SHP77 (cell line): ENCODE results near the gene RELL1.

Experiments
- DNase-seq, 2 experiments: peaks; one replicate each; lab custom pipeline; 2025; lab: John Stamatoyannopoulos, UW

The RELL1 gene

DNA sequence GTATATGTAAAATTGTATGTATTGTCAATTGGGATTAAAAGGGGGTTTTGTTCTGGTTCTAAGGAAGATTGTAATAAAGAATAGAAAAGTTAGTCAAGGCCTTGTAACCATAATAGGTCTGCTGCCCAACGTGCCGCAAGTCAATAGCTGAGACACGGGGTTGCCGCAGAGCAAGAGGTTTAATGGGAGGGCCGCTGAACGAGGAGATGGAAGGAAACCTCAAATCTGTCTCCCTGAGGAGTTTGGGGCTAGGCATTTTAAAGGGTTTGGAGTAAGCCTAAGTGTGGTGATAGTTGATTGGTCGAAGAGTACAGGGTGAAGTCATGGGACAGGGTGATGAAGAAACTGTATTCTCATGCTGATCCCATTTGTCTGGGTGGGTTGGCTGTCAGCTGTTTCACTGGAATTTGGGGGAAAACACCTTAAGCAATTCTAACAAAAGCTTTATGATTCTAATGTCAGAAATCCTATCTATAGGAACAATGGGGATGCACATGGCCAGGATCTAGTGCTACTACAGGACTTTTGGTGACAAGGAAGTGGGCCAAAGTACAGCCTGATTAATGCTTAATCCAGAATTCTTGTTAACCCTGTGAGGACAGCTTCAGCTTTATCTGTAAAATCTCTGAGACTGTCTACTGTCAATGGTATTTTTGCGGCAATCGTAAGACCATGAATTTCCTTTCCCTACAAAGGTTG, 86.9 kb downstream of the RELL1 start:
- no peak for DNase-seq

DNA sequence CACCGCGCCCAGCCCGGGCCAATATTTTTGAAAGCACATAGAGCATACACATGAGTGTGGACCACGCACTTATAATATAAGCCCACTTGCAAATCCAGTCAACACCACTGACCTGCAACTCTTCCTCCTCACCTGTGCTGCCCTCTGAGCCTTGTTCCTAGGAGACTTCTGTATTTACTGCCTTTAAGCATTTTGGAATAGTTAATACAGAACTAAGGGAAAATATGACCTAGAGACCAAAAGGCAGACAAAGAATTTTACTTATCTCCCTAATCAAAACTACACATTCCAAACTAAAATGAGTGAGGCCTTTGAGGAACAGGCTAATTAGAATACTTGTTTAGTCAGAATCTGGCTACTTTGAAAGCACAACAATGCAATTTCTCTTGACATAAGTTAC, 89.1 kb downstream of the RELL1 start:
- DNase-seq: no peak

DNA sequence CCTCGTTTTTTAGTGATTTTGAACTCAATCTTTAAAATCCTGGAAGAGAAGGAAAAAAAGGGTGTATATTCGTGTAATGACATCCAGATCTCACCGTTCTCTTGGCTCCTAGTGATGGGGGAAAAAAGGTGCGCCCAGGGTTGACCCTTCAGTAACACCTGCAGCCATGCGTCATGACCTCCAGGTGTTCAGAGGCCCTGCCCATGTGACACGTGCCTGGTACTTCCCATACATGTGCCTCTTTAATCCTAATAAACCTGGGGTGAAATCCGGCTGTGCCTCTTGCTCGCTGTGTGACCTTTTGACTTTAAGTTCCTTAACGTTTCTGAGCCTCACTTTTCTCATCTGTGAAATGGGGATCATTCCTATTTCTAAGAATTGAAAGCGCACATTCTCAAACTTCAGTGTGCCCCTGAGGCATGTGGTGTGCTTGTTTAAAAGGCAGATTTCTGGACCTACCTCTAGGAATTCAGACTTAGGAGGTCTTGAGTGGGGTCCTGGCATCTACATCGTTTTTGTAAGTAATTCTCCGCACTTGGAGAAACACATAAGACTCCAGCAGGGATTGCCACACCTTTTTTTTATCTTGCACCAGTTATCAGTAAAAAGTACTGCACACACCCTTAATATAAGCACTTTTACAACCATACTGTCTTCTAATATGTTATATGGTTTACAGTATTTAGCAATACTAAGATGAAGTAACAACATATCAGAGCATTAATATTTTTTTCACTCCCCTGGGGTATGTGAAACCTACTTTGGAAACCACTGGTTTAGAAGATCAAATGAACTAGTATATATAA, 90.1 kb downstream of the RELL1 start:
- DNase-seq: no peak

DNA sequence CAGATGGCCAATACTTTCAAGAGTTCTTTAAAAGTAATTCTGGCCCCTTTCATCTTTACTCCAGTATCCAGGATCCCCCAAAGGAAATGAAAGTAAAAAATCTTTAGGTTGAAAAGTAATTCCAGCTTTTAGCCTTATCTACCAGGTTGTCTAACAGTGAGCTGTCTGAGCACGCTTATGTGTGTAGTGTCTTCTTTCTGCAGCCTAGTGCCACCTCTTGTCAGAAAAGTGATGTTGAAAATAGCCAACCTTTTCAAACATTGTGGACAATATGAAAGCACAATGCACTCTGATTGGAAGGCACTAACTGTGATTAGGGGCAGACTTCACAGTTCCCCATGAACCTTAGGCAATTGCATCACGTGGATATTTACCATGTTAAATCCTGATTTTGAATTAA, 92.1 kb downstream of the RELL1 start:
- DNase-seq: no peak

DNA sequence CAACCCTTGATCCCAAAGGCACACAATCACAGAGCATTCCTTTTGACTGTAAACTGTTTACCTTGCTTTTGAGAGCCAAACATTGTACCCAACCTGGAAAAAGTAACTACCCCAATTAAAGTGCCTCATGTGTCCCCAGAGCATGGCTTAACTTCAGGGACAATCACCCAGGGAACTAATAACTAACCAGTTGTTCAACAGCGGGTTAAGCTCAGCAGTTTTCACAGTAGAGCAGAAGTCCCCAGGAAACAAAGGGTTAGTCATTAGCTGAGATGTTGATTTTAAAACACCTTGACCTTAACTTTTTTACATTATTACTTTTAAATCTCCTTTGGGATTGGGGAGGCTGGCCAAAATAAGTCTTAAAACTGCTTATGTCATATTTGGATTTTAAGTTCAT, 94.8 kb downstream of the RELL1 start:
- DNase-seq: no peak

DNA sequence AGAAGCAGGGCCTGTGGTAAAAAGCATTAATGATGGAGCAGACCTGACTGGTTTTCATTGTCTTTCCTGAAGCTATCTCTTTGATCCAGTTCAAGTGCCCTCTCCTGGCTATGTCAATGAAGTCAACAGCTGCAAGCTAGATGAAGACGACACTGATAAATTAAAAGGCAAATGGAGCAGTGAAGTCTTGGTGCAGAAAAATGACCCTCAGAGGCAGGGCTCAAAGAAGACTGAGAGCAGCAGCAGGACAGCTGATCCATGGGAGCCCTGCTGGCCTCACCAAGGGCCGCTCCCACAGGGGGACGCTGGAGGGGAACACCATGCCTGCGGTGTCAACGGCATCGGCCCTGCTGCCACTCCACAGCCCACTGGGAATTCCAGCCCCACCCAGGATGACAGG, 96.2 kb downstream of the RELL1 start:
- no peak for DNase-seq

DNA sequence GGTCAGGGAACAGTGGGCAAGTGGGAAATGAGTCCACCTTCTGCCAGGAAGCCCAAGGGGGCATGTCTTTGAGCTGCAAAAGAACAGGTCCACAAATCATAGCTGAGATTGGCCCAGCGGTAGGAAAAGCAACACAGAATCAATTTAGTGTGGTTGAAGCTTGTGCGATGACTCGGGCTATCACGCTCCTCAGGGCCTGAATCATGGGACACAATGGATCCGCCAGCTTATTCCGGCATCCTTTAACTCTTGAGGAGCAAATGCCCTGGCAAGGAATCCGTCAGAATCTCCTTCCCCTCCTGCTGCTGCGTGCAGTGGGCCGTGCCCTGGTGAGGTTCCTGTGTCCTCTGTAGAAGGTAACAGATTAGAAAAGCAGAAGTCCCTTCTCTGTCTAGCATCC, 98.0 kb downstream of the RELL1 start:
- no peak for DNase-seq

DNA sequence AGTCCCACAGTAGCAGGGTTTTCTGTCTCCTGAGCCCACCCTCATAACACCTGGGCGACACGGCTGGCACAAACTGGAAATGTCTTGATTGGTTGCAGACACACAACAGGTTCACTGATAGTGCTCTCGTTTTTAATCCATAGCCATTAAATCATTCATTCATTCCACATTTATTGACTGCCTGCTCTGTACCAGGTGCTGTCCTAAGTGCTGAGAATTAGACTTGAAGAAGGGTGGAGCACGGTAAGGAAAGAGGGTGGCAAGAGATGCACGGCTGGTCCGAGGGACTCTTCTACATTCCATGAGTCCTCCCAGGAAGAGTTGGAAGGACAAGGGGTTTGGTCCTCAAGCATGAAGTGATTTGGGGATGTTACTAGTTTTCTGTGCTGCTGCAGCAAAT, 100.0 kb downstream of the RELL1 start:
- DNase-seq: no peak

DNA sequence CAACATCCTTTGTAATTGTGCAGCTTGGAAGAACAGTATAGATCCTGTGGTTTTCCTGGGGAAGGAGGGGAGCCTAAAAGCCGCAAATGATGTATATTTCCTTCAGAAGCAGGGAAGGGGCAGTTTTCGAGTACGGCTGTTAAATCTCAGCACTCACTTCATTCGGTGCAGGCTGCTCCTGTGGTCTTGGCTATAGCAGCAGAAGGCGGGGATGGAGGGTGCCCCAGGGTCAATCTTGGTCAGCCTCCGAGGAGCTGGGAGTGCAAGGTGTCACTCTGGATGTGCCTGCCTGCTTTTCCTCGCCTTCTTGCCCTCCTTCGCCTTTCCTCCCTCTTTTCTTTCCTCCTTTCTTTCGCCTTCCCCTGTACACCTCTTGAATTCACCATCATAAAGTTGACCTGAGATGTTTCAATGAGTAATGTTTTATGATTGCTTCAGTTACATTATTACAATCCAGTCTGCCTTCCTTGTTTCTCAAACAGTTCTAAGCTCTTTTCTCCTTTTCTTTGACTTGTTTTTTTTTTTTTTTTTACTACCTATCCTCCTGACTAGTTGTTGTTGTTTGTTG, 101.6 kb downstream of the RELL1 start:
- DNase-seq: no peak

DNA sequence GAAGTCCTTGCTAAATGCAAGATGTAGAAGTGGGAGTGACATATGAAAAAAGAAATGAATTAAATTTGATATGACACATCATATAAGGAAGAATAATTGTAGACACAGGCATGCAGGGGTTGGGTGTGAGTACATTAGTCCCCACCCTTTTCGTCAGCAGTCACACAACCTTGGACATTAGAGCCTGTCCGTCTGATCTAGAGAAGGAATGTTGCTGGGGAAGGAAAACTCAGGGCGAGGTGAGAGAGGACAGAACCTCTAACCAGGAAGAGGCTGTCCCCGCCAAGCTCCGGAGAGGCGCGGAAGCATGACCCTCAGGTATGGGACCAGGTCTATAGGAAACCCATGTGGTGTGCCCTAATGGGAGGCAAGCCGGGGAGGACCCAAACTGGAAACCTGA, 102.1 kb downstream of the RELL1 start:
- no peak for DNase-seq

DNA sequence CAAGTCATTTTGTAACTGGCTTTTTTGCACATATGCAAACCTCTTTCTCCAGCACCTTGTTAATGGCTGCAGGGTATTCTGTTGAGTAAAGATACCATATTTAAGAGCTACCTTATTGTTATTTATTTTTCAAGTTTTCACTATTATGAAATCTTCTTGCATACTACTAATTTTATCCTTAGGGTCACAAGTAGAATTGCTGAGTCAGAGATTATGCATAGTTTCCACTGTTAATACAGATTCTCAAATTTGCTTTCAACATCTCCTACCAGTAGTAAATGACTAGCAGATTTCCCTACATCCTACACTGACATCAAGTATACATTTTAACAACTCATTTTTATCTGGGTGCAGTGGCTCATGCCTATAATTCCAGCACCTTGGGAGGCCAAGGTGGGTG, 112.6 kb downstream of the RELL1 start:
- DNase-seq: no peak

DNA sequence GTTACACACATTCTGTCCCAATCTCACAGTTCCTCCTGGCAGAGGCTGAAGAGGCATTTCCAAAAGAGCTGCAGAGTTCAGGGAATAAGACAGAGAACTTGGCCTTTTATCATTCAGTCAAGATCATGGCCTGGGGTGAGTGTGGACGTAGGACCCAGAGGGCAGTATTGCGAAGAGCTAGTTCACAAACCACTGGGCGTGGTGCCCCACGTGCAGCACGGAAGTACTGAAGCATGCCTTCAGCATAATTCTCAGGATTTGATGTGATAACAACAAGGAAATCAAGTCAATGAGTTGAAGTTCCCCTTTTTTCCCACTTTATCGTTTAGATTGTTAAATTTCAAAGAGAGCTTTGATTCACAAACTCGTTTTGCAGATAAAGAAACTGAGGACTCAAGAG, 117.7 kb downstream of the RELL1 start:
- no peak for DNase-seq

DNA sequence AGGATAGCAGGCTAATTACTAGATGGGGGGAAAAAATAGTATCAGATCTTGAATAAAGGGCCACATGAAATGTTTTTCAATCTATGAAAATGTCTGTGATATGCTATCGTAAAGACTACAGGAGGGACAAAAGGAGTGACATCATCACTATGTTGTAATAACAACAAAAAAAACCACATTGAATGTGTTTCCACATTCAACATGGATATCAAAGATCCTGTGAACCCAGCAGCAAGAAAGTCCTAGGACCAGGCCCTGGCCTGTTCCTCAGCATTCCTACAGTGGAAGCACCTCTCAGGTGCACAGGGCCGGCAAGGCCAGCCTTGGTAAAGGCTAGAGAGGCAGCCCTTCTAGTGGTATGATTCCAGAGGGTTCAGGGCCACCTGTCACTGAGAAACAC, 118.3 kb downstream of the RELL1 start:
- DNase-seq: no peak

DNA sequence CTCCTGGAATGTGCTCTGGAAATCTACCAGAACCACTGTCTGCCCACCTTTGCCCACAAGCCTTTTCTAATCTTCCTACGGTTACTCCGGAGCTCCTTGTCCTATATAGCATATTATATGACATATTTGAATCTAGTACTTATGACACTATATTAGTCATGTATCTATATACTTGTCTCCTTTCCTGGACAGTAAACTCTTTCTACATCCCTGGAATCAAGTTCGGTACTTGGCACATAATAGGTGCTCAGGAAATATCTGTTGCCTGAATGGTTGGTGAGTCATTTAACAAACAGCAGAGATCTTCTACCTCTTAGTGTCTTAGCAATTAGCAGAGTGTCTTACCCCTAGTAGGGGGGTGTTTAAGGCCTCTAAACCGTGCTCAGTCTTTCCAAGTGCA, 123.6 kb downstream of the RELL1 start:
- DNase-seq: no peak

DNA sequence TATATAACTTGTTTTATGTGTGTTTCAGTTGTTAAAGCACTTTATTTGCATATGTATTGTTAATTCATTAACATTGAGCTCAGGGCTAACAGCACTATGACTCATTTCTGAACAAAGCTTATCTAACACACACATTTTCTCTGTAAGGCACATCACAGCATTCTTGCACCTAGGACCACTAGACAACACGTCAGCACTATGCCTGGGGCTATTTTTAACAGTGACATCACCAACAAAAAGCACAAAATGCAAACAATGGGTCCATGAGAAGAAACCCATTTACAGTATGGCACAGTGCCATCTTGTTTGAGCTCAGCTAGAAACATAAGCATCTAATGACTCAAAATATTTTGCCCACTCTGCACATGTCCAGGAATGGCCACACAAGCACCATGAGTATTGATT, 124.4 kb downstream of the RELL1 start:
- no peak for DNase-seq

DNA sequence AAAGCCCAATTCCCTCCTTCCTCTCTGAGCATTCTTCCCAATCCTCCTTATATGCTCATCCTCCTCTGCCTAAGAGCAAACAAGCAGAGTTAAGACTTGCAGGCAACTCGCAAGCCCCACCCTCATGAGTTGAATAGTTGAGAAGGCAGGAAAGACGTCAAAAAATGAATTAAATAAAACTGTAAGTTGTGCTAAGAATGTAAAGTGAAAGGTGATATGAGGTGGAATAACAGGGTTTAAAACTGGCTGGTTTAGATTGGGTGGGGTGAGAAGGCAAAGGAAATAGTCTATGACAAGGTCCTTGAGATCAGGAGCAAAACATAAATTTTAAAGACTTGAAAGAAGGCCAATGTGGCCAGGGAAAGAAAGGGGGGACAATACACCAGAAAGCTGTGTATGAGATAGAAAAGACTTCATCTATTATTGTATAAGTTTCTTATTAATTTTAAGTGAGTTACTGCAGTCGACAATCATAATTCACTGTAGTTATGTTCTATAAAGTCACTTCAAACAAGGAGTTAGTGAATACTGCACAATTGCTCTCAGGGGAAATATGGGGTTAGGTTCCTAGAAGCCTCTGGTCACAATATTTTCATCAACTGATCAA, 124.9 kb downstream of the RELL1 start:
- DNase-seq: no peak
